Coronary artery (tissue), 2 donors: ENCODE measurements around the gene APOE.
"Not testable (repeated sequence)": the region's sequence is repeated elsewhere in the genome, so short reads cannot be mapped to it uniquely, and the experiment has no call there.

Source experiments
- DNase-seq: peaks from one replicate; pipeline ENCODE4 v3.0.0-alpha.2; 2017; ENCODE audit warnings: low spot score
- H3K27ac ChIP-seq, 2 donors: fragments of 200-600 bp; sonication (generic); one replicate each; pipeline ENCODE4 v1.5.1; 2016 to 2019
- H3K4me3 ChIP-seq: fragments of 200-600 bp; sonication (generic); 2 replicates; pipeline ENCODE4 v1.5.1; 2016; ENCODE audit warnings: mild to moderate bottlenecking, moderate library complexity
- CTCF ChIP-seq: fragments of 200-600 bp; sonication (generic); IDR thresholded peaks from one replicate; pipeline ENCODE4 v1.5.1; 2019; ENCODE audit warnings: antibody characterized with exemption

The APOE gene

GRCh38 chr19:44905437-44906160 lies at the start of gene APOE:
Gene APOE, plus strand, starts transcription at chr19:44905796. Its CDS starts 829 bp downstream, at chr19:44906625.
- DNase-seq, result no peak
- peak within 1 kb of the TSS in 1 of 2 donors; percentile 3 for H3K27ac ChIP-seq

GRCh38 chr19:44856421-44857083 lies 49.0 kb upstream of the APOE start:
- DNase-seq, result no peak
- no peak for TF ChIP-seq CTCF
- Histone ChIP-seq H3K27ac (peak overlapping the region in 1 of 2 donors; percentile 73), H3K4me3 (no peak overlapping the region)

More at GRCh38 chr19:44905437-44906160, at the start of gene APOE:
- H3K4me3 ChIP-seq, result peak within 1 kb of the TSS; percentile 26
- TF ChIP-seq CTCF, result no peak

GRCh38 chr19:44857837-44858236 lies 47.8 kb upstream of the APOE start:
- no peak for TF ChIP-seq CTCF
- Histone ChIP-seq H3K4me3 (no peak overlapping the region), H3K27ac (no peak overlapping the region)
- DNase-seq, result no peak

- not testable (repeated sequence) for H3K4me3 ChIP-seq, DNase-seq, H3K27ac ChIP-seq
Observed at GRCh38 chr19:44861576-44861975, 44.0 kb upstream of the APOE start.

- no peak for DNase-seq
- H3K4me3 ChIP-seq, result no peak overlapping the region
- TF ChIP-seq CTCF, result no peak
- H3K27ac ChIP-seq, result no peak overlapping the region
Observed at GRCh38 chr19:44863990-44864389, 41.6 kb upstream of the APOE start.

- no peak for DNase-seq
- no peak overlapping the region for H3K4me3 ChIP-seq
- H3K27ac ChIP-seq, result no peak overlapping the region
- TF ChIP-seq CTCF, result no peak
Observed at GRCh38 chr19:44865196-44865767, 40.3 kb upstream of the APOE start.

GRCh38 chr19:44866664-44867063 lies 38.9 kb upstream of the APOE start:
- TF ChIP-seq CTCF, result no peak
- DNase-seq, result no peak
- Histone ChIP-seq H3K4me3 (no peak overlapping the region), H3K27ac (no peak overlapping the region)
